ENCODE data around the gene THTPA.
A peak's percentile ranks its signal among the peaks of the same experiment; 100 is the strongest.

THTPA gene, protein sequence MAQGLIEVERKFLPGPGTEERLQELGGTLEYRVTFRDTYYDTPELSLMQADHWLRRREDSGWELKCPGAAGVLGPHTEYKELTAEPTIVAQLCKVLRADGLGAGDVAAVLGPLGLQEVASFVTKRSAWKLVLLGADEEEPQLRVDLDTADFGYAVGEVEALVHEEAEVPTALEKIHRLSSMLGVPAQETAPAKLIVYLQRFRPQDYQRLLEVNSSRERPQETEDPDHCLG

DNA sequence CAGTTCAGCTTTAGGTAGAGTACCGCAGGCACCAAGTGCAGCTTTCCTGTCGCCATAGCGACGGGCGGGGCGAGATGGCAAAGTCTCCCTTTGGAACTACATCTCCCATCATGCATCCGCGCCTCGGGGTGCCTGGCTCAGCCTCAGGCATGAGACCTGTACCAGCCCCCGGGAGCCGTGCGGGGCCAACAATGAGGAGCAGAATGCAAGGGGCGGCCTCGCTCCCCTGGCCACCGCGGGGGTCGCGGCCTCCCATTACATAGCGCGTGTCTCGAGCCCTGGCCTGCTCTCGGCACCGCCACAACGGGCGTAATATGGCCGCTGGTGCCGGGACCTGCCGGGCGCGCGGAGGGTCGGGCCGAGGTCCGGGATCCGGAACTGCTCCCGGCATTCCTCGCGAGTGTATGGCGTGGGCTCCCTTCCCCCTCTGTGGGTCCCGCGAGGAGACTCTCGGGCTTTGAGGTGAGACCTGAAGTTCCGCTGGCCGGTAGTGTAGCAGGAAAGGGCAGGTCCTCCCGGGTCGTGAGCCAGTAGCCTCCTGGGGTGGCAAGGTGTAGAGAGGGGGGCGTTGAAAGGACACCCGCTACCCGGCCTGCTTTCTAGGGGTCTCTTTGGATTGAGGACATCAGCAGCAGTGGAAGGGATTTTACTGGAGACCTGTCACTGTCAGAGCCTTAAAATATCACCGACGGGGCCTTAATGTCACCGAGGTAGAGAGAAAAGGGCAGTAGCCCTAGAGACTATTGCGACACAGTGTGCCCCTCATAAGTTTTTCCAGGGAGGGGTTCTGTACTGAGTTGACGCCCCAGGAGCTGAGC is at the start of gene THTPA:
Gene THTPA, plus strand, starts transcription at position 390 of the 818 bp plus-strand sequence. CDS start 487 bp downstream, outside the sequence.
- DNase-seq, result peak; percentile 94

DNA sequence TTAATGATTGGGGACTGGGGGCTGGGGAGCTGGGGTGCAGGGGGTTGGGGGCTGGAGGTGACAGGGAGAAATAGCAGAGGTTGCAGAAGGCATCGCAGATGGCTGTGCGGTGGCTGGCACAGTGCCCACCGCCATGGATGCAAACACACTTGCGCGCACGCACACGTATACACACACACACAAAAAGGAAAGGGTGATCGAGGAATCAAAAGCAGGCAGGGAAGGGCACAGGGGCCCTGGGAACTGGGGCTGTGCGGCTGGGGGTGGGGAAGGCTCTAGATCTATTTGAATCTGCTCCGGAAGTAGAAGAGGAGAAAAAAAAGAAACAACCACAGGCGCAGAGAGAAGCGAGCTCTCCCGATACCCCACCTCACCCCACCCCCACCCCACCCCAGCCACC is 43.9 kb upstream of the THTPA start:
- no peak for DNase-seq

DNA sequence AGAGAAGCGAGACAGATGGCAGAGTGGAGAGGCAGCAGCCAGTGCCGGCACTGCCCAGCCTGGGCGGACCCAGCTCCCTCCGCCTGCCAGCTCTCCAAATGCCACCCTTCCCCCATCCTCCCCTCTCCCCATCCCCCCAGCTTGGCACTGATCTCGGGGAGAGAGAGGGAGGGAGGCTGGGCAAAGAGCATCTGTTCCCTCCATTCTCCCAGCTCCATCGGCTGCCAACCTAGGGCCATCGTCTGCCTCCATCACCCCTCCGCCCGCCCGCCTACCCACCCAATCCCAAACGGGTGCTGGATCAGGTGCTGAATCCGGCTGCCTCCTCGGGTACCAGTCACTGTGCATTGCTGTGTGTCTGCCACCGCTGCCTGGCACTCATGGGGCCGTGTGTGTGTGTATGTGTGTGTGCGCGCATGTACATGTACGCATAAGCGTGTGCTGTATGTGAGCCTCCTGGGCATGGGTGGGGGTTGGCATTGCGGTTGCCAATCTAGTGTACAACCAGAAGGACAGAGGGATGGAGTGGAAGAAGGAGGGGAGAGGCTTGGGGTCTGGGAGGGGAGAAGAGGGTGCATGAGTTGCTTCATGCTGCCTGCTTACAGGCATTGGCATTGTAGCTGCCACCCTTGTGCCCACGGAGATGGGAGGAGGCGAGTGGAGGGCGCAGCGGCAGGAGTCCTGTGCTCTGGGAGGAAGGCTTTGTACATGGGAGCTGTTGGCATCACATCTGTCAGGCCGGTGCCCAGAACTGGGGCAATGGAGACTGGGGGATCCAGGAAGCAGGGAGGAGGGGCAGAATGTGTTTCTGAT is 42.9 kb upstream of the THTPA start:
- no peak for DNase-seq

- no peak for DNase-seq
Observed at GRCh38 chr14:23513818-23514643, 42.0 kb upstream of the THTPA start.

GRCh38 chr14:23514644-23514957 is 41.5 kb upstream of the THTPA start:
- no peak for DNase-seq

DNA sequence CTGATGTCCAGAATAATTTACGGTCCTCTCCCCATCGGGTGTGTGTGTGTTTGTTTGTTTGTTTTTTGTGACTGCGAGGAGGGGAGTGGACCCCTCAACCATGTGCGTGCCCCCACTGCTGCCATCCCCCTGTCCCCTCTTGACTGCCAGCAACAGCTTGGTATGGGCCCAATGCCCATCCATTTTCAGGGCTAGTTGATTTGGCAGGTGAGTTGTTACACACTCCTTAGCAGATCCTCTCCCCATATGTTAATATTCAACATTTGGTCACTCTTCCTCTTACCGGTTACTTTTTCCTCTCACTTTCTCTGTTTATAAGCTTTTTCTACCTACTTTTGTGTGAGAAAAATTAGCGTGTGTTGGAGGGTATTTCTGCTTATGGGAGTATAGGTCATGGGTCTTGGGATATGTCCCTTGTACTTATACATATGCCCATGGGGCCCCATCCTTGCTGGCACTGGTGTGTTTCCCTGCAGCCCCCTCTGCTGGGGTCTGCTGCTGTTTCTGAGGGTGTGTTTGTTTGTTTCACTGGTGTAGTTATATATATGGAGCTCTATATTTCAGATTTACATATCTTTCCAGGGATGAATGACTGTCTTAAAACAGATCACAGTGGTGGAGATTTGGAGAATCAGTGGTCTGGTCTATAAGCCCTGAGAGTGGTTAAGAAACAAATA is 38.3 kb upstream of the THTPA start:
- no peak for DNase-seq

- DNase-seq, result no peak
Observed at GRCh38 chr14:23518709-23519108, 37.4 kb upstream of the THTPA start.

- DNase-seq, result no peak
Observed at GRCh38 chr14:23520899-23521533, 35.1 kb upstream of the THTPA start.

DNA sequence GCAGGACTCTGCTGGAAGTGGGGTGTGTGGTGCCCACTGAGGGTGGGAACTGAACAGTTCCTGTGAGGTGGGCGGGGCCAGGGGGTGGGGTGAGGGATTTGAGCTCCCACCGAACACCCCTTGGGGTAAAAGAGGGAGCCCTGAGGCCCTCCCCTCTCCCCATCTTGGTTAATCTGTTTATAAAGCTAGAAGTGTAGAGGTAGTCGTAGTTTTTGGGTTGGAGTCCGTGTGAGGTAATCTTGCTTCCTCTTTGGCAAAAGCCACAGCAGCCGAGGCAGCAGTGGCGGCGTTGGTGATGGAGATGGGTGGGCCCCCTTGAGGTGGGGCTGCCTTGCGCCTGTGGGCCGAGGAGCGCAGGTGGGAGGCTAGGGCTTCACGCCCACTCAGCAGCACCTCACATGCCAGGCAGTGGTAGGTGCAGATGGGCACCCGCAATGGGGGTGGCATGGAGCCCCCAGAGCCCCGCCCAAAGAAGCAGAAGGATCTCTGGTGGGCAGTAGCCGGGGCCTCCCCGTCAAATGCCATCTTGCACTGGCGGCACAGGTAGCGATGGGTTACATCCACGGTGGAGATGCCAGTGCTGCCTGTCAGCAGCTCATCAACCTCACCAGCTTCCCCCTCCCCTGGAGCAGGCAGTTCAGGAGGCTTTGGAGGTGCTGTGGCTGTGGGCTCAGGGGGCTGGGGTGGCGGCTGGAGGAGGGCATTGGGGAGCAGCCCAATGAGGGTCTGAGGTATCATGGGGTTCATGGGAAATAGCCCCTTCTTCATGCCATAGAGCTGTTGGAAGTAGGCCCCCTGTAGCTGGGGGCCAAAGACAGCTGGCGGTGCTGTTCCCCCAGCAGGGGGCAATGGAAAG is 34.1 kb upstream of the THTPA start:
- no peak for DNase-seq

GRCh38 chr14:23522643-23523198 is 33.4 kb upstream of the THTPA start:
- DNase-seq, result no peak

DNA sequence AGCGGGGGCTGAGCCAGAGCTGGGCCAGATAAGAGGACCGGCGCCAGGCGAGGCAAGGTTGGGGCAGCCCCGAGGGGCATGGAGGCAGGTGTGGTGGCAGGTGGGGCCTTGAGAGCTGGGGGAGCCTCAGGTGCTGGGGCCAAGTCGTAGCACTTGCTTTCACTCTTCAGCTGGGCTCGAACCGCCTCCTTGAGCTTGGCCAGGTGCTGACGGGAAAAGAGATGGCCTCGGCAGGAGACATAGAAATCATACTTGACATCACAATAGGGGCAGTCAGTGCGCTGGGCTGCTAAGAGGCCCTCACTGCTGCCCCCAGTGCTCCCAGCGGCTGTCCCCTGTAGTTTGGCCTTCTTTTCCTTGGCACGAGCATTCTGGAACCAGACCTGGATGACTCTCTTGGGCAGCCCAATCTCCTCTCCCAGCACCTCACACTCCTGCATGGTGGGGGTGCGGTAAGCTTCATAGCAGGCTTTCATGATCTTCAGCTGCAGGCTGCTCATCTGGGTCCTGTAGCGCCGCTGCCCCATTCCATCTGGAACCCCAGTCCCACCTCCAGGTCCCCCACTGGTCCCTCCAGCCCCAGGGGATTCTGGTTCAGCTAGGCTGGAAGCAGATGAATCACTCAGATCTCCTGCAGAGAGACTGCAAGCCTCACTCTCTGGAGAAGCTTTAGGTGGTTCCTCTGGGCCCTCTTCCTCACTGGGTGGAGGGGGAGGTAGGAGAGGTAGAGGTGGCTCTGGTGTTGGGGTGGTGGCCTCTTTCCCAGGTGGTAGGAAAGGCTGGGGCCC is 32.6 kb upstream of the THTPA start:
- DNase-seq, result no peak

DNA sequence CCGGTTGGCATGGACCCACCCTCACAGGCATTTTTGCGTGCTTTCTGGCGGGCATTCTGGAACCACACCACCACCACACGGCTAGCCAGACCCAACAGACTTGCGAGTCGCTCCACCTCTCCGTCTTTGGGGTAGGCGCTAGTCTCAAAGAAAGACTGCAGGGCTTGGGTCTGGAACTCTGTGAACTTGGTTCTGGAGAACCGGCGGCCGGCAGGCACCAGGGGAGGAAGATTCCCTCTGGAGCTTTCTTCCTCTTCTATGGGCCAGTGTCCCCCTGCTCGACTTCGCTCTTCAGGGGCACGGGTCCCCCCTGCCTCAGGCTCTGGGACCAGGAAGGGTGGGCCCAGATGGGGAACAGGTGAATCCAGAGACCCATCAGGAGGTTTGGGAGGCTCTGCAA is 31.1 kb upstream of the THTPA start:
- no peak for DNase-seq

GRCh38 chr14:23525611-23526010 is 30.5 kb upstream of the THTPA start:
- no peak for DNase-seq

DNA sequence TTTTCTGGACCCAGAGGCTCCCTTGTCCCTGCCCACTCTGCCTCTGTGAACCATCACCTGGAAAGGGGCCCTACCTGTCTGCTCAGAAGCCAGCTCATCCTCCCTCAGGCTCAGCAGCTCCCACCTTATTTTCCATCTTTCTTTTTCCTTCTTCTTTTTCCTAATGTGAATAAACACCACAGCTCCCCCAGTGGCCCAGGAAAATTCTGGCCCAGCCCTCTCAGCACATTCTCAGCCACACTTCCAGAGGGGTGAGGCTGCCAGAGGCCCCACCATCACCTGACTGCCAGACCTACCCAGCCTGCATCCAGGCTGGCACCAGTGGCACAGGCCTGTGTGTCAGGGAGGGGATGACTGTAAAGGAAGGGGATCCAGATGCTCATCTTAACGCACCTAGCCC is 27.5 kb upstream of the THTPA start:
- DNase-seq, result no peak

DNA sequence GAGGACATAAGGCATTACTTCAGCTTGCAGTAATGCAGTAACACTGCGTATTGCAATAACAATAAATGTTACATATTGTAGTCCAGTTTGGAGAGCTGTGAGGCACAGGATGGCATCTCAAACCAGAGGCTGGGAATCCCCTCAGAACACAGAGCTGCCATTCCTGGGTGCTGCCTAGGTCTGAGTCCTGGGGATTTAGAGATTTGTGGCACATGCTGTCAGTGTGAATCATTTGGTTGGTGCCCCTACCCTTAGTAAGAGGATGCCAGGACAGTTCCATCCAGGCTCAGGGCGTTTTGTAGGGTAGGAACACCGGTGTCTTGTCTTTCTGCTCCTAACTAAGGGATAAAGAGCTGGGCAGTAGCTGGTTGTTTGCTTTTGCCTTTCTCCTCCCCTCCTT is 27.1 kb upstream of the THTPA start:
- DNase-seq, result no peak

DNA sequence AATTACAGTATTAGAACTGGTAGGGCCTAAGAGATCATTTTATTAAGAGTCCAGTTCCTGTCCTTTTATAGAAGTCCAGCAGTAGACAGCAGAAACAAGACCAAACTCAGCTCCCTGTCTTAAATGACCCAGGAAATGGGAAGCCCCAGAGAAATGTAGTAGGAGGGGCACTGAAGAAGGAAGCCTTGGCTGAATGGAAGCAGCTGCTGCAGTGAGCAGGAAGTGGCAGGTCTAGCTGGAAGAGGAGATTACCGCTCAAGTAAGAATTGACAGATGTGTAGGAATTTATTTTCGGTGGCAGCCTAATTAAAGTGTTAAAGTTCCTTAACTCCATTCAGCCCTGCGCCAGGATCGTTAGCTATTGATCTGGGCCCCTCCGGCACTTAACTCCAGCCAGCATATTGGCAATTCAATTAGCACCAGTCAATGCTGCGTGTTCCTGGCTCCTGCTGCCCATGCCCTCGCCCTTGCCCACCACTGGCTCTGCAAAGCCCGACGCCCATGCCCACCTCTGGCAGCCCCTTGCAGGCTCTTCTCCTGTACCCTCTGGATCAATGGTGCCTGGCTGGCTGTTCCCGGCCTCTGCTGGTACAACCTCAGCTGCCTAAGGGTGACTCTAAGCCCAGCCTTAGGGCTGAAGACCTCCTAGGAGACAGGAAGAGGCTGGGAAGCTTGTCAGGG is 25.6 kb upstream of the THTPA start:
- DNase-seq, result no peak

GRCh38 chr14:23531391-23531790 is 24.7 kb upstream of the THTPA start:
- no peak for DNase-seq

DNA sequence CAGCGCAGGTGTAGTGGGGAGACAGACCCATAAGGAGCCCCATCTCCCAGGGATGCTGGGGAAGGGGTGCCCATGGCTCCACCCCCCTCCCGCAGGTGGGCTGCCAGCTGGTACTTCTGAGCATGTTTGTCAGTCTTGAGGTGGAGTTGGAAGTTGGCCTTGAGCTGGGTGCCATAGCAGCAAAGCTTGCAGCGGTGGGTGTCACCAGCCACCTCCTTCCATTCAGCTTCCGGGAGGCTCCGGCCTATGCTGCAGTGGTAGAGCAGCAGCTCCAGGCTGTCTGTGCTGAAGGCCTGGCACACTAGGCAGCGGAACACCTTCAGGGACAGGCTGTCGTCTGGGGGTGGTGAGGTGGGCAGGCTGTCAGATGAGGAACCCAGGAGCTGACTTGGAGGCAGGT is 23.4 kb upstream of the THTPA start:
- DNase-seq, result no peak
